NCI-H526 treated with DMSO at 0.1 percent for 48 hours (cell line): Measurements from ENCODE around the gene MYBPHL.

ENCODE experiments used
- DNase-seq: peaks from one replicate; lab custom pipeline; 2025; lab: John Stamatoyannopoulos, UW

MYBPHL gene

DNA sequence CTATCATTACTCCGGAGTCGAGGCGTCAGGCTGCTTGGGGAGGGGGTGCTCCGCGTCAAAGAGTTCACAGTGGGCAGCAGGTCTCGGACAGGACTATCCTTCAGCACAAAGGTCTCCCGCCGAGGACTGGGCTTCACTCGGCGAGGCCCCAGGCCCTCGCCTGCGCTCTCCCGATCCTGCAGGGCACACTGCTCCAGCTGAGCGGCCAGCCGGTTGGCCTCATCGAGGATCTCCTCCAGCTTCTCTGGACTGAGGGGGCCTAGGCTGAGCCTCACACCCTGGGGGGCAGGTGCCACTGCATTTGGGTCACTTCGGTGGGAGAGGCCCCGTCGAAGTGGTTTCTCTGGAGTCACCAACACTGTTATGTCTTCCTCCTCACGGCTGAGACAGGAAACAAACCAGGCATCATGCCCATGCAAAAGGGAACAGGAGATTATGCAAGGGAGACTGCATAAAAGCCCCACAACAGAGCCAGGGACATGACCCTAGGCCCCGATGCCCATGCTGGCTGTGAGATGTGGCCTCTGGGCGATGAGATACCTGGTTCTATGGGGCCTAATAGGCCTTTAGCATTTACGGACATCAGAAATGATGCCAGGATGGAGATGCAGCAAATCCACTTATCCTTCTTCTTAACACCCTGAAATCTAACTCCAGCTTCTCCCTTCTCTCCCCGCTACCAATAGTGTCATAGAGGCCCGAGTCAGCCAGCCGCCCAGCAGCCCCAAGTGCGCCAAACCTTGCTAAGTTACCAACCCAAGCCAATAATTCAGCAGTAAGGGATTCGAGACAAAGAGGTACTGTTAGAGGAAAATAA is 24.9 kb downstream of the MYBPHL start:
- no peak for DNase-seq

DNA sequence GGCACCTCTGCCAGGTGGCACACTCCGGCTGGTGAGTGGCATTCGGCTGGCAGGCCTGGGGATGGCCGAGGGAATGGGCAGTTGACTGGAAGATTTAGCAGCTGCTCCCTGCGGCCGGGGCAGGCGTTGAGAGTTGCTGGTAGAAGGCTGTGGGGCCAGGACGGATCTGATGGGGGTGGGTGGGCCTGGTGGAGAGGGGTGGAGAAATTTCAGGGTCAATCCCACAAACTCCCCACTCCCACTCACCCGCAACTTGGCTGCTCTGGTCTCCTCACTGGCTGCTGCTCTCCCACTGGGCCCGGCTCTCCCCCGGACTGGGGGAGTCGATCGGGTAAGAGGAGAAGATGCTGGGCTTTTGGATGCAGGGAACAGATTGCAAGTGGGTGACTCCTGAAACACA is 25.9 kb downstream of the MYBPHL start:
- DNase-seq = no peak

DNA sequence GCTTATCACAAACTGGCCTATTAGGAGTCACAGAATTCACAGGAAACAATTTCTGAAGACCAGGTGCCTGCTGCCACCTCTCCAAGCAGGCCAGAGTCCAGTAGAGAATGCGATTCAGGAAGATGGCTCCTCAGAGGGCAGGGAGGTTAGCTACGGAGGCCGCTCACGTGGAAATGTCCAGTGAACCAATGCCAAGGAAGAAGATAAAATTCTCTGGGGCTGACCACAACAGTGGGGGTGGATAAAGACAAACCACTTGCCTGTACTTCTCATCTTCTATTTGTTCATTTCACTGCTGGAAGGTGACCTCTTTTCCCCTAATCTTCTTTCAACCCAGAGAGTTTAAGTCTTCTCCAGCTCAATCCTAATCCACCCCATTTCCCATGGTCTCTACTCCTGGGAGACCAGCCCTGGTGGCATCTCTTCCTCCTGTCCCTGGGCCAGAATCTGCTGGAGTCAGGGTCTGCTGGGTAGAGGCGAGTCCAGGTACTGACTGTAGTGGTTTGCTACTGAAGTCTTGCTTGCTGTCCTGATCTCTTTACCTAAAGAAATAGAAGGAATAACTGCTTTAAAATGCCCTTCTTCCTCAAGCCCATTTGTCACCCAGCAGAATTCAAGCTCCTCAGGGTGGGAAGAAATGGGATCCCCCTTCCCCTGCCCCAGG is 27.1 kb downstream of the MYBPHL start:
- no peak for DNase-seq

DNA sequence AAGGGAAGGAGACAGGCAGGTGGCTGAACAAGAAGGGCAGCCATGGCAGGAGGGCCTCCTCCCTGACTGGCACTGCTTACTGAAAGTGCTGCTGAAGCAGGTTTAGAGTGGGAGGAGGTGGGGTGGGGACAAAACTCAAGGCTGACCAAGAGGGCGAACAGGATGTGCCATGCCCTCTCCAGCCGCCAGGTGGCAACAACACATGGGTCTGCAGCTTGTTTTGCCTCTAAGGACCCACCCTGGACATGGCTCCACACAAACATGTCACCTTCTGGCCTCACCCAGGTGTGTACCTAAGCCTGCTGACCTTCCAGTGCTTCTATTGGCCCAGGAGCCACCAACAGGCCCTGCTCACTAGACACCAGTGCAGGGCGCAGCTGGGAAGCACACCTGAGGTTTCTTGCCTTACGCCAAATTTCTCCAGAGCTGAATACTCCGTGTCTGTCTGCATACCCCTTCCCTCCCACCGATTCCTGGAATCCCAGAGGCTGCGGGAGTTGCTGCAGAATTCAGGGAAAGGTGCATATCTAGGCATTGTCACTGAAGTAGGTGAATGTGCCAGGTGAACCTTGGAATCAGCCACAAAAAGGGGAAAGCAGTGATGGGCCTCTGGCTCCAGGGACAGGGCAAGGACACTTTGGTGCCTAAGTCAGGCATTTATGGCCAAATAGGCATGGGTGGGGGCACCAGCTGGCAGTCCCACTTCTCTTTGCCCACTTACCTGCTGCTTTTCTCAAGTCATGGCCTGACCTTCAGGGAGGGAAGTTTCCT is 29.2 kb downstream of the MYBPHL start:
- DNase-seq = peak; percentile 28

DNA sequence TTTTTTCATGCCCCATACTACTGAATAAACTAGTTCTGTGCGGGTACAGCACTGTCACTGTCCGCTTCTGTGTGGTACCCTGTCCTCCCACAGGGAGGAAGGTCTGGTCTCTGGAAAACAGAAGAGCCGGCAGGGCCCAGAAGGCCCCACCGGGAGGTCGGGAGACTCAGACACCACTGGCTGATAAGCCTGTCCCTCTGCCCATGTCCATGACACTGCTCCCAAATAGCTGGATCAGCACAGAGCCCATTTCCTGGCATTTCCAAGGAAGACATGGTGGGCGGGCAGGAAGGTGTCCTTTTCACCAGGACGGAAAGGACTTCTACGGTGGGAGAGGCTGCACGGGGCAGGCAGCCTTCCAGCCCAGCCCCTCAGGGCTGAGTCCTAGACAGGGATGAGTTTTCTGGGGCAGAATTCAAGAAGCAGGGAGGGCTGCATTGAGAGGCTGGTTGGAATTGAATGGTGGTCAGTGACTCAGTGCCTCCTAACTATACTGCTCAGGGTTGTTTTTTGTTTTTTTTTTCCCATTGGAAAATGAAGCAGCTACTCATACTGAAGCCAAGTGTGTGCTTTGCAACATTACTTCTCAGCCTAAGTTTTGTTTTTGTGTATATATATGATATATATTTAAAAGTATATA is 31.0 kb downstream of the MYBPHL start:
- DNase-seq = no peak

DNA sequence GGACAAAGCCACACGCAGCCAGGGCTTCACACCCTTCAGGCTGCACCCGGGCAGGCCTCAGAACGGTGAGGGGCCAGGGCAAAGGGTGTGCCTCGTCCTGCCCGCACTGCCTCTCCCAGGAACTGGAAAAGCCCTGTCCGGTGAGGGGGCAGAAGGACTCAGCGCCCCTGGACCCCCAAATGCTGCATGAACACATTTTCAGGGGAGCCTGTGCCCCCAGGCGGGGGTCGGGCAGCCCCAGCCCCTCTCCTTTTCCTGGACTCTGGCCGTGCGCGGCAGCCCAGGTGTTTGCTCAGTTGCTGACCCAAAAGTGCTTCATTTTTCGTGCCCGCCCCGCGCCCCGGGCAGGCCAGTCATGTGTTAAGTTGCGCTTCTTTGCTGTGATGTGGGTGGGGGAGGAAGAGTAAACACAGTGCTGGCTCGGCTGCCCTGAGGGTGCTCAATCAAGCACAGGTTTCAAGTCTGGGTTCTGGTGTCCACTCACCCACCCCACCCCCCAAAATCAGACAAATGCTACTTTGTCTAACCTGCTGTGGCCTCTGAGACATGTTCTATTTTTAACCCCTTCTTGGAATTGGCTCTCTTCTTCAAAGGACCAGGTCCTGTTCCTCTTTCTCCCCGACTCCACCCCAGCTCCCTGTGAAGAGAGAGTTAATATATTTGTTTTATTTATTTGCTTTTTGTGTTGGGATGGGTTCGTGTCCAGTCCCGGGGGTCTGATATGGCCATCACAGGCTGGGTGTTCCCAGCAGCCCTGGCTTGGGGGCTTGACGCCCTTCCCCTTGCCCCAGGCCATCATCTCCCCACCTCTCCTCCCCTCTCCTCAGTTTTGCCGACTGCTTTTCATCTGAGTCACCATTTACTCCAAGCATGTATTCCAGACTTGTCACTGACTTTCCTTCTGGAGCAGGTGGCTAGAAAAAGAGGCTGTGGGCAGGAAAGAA is 32.0 kb downstream of the MYBPHL start:
- DNase-seq = peak; percentile 70

DNA sequence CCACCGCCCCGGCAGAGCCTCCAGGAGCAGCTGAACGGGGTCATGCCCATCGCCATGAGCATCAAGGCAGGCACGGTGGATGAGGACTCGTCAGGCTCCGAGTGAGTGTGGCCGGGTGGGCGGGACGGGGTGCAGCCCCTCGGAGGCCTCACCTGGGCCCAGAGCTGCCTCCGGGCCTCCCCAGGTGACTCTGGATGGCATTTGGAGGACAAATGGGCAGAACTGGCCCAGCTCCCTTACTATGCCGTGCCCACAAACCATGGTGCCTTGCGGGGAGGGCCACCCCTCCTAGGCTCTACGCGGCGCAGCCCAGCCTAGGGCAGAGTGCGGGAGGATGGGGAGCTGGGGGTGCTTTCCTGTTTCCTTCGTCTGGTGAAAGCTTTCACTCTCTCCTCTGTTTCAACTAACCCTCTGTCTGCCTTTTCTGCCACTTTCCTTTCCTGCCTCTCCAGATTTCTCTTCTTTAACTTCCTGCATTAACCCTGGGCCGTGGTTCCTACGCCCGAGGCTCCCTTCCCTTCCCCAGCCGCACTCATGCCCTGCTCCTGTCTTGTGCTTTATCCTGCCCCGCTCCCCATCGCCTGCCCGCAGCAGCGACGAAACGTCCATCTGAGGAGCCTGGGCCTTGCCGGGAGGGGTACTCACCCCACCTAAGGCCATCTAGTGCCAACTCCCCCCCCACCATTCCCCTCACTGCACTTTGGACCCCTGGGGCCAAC is 33.1 kb downstream of the MYBPHL start:
- no peak for DNase-seq

DNA sequence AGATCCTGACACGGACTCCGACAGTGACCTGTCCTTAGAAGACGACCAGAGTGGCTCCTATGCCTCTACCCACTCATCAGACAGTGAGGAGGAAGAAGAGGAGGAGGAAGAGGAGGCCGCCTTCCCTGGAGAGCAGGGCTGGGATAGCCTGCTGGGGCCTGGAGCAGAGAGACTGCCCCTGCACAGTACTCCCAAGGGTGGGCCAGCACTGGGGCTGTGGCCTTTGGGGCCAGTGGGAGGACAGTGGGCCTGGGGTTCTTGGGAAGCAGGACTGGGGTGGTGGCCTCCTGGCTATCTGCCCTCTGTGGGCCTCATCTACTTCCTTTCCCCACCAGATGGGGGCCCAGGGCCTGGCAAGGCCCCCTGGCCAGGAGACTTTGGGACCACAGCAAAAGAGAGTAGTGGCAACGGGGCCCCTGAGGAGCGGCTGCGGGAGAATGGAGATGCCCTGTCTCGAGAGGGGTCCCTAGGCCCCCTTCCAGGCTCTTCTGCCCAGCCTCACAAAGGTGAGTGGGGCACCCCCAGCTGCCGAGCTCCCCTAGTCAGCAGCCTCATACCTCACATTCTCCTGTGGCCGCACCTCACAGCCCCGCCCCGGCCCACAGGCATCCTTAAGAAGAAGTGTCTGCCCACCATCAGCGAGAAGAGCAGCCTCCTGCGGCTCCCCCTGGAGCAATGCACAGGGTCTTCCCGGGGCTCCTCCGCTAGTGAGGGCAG is 33.8 kb downstream of the MYBPHL start:
- DNase-seq = no peak

DNA sequence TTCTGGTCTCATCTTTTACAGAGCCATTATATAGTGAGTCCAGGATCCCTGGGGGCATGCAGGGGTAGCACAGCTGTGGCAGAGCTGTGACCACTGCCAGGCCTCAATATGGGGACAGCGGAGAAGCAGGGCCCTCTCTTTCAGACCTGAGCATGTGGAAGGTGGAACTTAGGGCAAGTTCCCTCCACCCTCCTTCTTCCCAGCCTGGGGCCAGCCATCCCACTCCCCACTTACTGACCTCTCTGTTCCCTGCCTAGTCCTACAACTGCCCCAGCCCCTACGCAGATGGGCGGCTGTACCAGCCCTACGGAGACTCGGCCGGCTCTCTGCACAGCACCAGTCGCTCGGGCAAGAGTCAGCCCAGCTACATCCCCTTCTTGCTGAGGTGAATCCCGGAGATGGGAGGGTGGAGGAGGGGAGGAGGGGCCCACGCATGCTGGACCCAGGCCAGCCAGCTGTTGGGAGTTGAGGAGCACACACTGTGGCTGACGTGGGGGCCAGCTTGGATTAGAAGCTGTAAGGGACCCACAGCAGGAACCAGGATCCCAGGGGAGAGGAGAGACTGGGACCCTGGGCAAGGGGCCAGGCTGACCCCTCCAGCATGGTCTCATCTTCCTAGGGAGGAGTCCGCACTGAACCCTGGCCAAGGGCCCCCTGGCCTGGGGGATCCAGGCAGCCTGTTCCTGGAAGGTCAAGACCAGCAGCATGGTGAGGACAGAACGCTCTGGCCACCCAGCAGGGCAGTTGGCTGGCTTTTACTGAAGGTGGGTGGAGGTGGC is 34.6 kb downstream of the MYBPHL start:
- DNase-seq = no peak

DNA sequence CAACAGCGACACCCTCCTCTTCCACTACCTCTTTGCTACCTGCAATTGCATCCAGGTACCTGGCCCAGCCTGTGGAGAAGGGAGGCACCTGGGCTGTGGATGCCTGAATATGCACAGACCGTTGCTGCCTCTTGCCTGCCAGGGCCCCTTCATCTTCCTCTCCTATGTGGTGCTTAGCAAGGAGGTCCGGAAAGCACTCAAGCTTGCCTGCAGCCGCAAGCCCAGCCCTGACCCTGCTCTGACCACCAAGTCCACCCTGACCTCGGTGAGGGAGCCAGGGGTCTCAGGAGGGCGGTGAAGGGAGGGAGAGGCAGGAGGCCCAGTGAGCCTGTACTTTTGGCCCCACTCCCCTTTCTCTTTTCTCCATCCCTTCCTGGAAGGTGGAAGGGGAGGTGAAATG is 35.4 kb downstream of the MYBPHL start:
- no peak for DNase-seq

DNA sequence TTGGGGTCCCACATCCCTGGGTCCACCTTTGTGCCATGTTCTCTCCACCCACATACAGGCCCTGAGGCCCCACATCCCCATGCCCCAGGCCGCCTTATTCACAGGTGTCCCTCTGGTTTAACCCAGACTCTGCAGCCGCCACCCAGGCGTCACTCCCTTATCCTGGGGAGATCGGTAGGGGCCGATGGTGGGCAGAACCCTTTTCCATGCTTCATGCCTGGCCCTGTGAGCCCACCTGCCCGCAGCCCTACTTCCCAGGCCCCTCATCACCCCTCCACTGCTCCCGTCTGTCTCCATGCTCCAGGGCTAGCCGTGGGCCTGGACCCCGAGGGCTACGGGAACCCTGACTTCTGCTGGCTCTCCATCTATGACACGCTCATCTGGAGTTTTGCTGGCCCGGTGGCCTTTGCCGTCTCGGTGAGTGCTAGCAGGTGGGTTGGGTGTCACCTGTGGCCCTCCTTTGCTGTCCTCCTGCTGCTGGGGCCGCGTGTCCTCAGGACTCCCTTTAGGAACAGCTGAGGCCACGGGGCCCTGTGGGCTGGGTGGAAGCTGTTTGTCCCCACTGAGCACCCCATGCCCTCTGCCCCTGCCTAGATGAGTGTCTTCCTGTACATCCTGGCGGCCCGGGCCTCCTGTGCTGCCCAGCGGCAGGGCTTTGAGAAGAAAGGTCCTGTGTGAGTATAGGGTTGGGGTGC is 36.0 kb downstream of the MYBPHL start:
- DNase-seq = no peak

DNA sequence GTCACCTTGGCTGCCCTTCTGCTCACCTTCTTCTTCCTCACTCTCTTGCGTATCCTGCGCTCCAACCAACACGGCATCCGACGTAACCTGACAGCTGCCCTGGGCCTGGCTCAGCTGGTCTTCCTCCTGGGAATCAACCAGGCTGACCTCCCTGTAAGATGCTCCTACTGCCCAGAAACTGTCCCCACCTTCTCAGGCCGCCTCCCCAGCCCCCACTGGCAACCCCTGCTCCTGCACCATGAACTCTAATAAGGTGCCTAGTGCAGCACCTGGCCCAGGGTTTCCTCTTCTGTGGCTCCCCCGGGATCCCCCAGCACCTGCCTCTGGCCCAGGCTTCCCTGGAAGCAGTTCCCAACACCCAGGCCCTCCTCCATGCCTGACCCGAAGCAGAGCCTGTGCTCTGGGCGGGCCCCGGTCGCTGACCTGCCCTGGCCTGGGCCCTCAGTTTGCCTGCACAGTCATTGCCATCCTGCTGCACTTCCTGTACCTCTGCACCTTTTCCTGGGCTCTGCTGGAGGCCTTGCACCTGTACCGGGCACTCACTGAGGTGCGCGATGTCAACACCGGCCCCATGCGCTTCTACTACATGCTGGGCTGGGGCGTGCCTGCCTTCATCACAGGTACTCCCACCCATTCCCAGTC is 36.7 kb downstream of the MYBPHL start:
- DNase-seq = no peak

DNA sequence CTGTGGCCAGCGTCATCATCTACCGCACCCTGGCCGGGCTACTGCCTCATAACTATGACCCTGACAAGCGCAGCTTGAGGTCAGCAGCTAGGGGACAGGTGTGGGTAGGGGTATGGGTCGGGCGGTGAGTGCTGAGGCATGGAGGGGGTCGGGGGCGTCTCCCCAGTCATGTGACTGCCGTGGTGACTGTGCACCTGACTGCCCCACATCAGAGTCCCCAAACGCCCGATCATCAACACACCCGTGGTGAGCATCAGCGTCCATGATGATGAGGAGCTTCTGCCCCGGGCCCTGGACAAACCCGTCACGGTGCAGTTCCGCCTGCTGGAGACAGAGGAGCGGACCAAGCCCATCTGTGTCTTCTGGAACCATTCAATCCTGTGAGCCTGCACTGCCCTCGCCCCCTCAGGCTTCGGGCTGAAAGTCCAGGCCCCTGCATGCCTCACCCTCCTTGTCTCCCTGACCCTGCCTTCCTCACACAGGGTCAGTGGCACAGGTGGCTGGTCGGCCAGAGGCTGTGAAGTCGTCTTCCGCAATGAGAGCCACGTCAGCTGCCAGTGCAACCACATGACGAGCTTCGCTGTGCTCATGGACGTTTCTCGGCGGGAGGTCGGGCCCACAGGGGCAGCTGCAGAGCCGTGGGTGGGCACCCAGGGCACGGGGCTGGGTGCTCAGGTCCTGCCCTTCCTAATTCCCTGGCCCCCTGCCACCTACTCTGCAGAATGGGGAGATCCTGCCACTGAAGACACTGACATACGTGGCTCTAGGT is 37.4 kb downstream of the MYBPHL start:
- no peak for DNase-seq

DNA sequence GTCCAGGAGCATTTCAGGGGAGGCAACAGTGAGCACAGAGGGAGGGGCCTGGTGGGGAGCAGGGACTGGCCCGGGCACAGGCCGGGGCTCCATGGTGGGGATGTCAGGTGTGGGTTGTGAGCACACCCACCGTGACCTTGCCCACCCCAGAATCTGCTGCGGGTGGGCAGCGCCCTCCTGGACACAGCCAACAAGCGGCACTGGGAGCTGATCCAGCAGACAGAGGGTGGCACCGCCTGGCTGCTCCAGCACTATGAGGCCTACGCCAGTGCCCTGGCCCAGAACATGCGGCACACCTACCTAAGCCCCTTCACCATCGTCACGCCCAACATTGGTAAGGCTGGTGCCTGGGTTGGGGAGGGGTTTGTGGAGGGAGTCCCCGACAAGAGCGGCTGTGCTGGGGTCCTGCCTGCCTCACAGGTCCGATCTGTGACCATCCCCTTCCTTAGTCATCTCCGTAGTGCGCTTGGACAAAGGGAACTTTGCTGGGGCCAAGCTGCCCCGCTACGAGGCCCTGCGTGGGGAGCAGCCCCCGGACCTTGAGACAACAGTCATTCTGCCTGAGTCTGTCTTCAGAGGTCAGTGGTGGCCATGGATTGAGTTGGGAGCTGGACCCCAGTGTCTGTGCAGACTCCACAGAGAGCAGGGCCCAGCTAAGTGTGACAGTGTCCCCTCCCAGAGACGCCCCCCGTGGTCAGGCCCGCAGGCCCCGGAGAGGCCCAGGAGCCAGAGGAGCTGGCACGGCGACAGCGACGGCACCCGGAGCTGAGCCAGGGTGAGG is 38.2 kb downstream of the MYBPHL start:
- DNase-seq = no peak

DNA sequence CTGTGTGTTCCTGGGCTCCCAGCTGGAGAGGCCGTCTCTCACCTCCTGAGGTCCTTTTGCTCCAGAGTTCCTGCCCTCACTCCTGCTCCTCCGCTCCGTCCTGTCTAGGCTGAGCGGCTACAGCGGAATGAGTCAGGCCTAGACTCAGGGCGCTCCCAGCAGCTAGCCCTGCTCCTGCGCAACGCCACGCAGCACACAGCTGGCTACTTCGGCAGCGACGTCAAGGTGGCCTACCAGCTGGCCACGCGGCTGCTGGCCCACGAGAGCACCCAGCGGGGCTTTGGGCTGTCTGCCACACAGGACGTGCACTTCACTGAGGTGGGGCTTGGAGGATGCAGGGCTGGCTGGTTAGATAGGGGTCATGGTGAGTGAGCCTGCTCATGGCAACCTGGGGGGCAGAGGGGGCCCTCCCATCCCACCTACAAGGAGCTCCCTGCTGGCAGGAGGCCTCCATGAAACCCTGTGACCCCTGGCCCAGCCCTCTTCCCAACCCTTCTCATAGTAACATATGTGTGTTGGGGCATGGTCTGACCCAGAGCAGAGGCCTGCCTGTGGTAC is 39.0 kb downstream of the MYBPHL start:
- DNase-seq = no peak

DNA sequence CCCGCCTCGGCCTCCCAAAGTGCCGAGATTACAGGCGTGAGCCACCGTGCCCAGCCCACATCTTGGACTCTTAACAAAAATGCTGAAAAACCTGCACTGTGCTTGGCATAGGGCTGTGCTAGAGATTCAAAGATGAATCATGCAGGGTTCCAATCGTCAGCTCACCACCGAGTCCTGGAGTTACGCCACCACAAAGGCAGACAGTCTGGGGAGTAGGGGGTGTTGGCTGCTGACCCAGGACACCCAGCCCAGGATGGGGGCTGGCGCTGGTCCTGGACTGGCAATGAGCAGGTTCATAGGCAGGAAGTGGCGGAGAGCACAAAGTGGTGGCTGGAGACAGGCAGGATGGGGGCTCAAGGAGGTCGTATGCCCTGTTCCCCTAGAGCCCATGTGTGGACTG is 39.8 kb downstream of the MYBPHL start:
- DNase-seq = no peak
